Liver (tissue), 9 donors: ENCODE results near the gene NOX4. TPM values are rescaled to one million over a fixed set of nuclear protein-coding genes. Genes with fewer than 3 reads are reported as not detected.

ENCODE experiments used
- DNase-seq: peaks from one replicate; pipeline ENCODE4 v3.0.0-alpha.2; 2017; ENCODE audit warnings: low spot score
- H3K27ac ChIP-seq, 2 donors: one replicate each; pipeline ENCODE4 v1.7.0; 2013; ENCODE audit warnings: inconsistent platforms in 2 of 2, low read length in 2 of 2, control low read depth in 1 of 2, low read depth in 1 of 2, mild to moderate bottlenecking in 1 of 2
- H3K27me3 ChIP-seq, 4 donors: one replicate each; pipeline versions ENCODE4 v1.6.1 to v1.7.0; 2013; ENCODE audit warnings: low read length in 3 of 4, inconsistent platforms in 1 of 4, mild to moderate bottlenecking in 1 of 4, moderate library complexity in 1 of 4; ENCODE audit not compliant: control insufficient read depth in 4 of 4, insufficient read depth in 4 of 4
- H3K36me3 ChIP-seq, 4 donors: one replicate each; pipeline versions ENCODE4 v1.6.1 to v1.7.0; 2013; ENCODE audit warnings: low read length in 3 of 4, mild to moderate bottlenecking in 3 of 4, low read depth in 1 of 4, moderate library complexity in 1 of 4; ENCODE audit not compliant: control insufficient read depth in 4 of 4, insufficient read depth in 3 of 4
- H3K4me1 ChIP-seq, 4 donors: one replicate each; pipeline versions ENCODE4 v1.6.1 to v1.7.0; 2013; ENCODE audit warnings: low read length in 3 of 4, mild to moderate bottlenecking in 3 of 4, moderate library complexity in 1 of 4; ENCODE audit not compliant: control insufficient read depth in 4 of 4, insufficient read depth in 4 of 4
- H3K4me3 ChIP-seq, 3 donors: one replicate each; pipeline versions ENCODE4 v1.6.1 to v1.7.0; 2013; ENCODE audit warnings: low read length in 3 of 3, control low read depth in 1 of 3, low read depth in 1 of 3, mild to moderate bottlenecking in 1 of 3
- H3K9ac ChIP-seq, 2 donors: one replicate each; pipeline ENCODE4 v1.7.0; 2013; ENCODE audit warnings: low read length in 2 of 2, mild to moderate bottlenecking in 2 of 2, moderate library complexity in 2 of 2, control low read depth in 1 of 2, low read depth in 1 of 2
- H3K9me3 ChIP-seq, 4 donors: one replicate each; pipeline versions ENCODE4 v1.6.1 to v1.7.0; 2013; ENCODE audit warnings: low read length in 3 of 4; ENCODE audit not compliant: control insufficient read depth in 4 of 4
- EGR1 ChIP-seq, 2 donors: IDR thresholded peaks; 2 replicates each; pipeline ENCODE4 v1.6.1; 2016 to 2018; ENCODE audit warnings: antibody characterized with exemption in 2 of 2, low read depth in 2 of 2
- FOXA1 ChIP-seq: IDR thresholded peaks from 2 replicates; pipeline ENCODE4 v1.6.1; 2016; ENCODE audit warnings: antibody characterized with exemption
- FOXA2 ChIP-seq: IDR thresholded peaks from 2 replicates; pipeline ENCODE4 v1.6.1; 2016; ENCODE audit warnings: antibody characterized with exemption
- GABPA ChIP-seq, 2 donors: IDR thresholded peaks in 1 of 2; conservative IDR thresholded peaks in 1 of 2; 2 replicates each; pipeline ENCODE4 v1.6.1; 2016; ENCODE audit warnings: antibody characterized with exemption in 2 of 2, mild to moderate bottlenecking in 1 of 2, moderate library complexity in 1 of 2
- HNF4A ChIP-seq, 2 donors: conservative IDR thresholded peaks; 2 replicates each; pipeline ENCODE4 v1.6.1; 2016; ENCODE audit warnings: antibody characterized with exemption in 2 of 2, mild to moderate bottlenecking in 2 of 2
- HNF4G ChIP-seq: IDR thresholded peaks from 2 replicates; pipeline ENCODE4 v1.6.1; 2016; ENCODE audit warnings: antibody characterized with exemption
- JUND ChIP-seq, 2 donors: IDR thresholded peaks; 2 replicates each; pipeline ENCODE4 v1.6.1; 2016; ENCODE audit warnings: antibody characterized with exemption in 2 of 2
- RAD21 ChIP-seq, 2 donors: IDR thresholded peaks; 2 replicates each; pipeline ENCODE4 v1.6.1; 2016; ENCODE audit warnings: antibody characterized with exemption in 2 of 2, mild to moderate bottlenecking in 2 of 2
- RXRA ChIP-seq, 2 donors: IDR thresholded peaks; 2 replicates each; pipeline ENCODE4 v1.6.1; 2017 to 2018; ENCODE audit warnings: antibody characterized with exemption in 2 of 2, mild to moderate bottlenecking in 1 of 2
- SP1 ChIP-seq: IDR thresholded peaks from 2 replicates; pipeline ENCODE4 v1.6.1; 2018; ENCODE audit warnings: antibody characterized with exemption, mild to moderate bottlenecking
- TAF1 ChIP-seq: conservative IDR thresholded peaks from 2 replicates; pipeline ENCODE4 v1.6.1; 2016; ENCODE audit warnings: antibody characterized with exemption, mild to moderate bottlenecking
- YY1 ChIP-seq: IDR thresholded peaks from 2 replicates; pipeline ENCODE4 v1.6.1; 2016; ENCODE audit warnings: antibody characterized with exemption, mild to moderate bottlenecking
- WGBS: extraction: QIAGEN DNeasy Blood & Tissue Kit; methylation state at CpG from one replicate; pipeline ENCODE4 v1.1.7; 2013; 5-methylcytosine and 5-hydroxymethylcytosine counted together
- polyA plus RNA-seq, 2 donors: library from polyadenylated mRNA; stranded (reverse) in 1 of 2; unstranded in 1 of 2; fragments of 200-250 nt in 1 of 2; fragments of >200 nt in 1 of 2; fragmentation: Nextera tagmentation in 1 of 2; extraction: Ambion mirVana in 1 of 2; gene quantifications; one replicate each; pipeline versions ENCODE4 v1.2.1 to v1.2.3, GENCODE V29; 2013 to 2015
- total RNA-seq, 2 donors: library from RNA; depleted of rRNA; stranded (reverse); fragments of >200 nt; gene quantifications; one replicate each; pipeline ENCODE4 v1.2.3, GENCODE V29; 2014
- TF ChIP-seq, protein P1 (sequence below): fragments of 150-350 bp; IDR thresholded peaks from 2 replicates; pipeline ENCODE4 v1.5.1; 2017; ENCODE audit warnings: improper control_type of control experiment, low read depth, low read length; ENCODE audit not compliant: missing input control
- TF ChIP-seq, protein P2 (sequence below): IDR thresholded peaks from 2 replicates; pipeline ENCODE4 v1.6.1; 2016; ENCODE audit warnings: antibody characterized with exemption
- TF ChIP-seq, protein P3 (sequence below): IDR thresholded peaks from 2 replicates; pipeline ENCODE4 v1.6.1; 2016; ENCODE audit warnings: antibody characterized with exemption, mild to moderate bottlenecking
- TF ChIP-seq, protein P4 (sequence below): IDR thresholded peaks from 2 replicates; pipeline ENCODE4 v1.6.1; 2016; ENCODE audit warnings: antibody characterized with exemption
- TF ChIP-seq, protein P5 (sequence below): IDR thresholded peaks from 2 replicates; pipeline ENCODE4 v1.6.1; 2016; ENCODE audit warnings: antibody characterized with exemption
- donor health status: healthy.
- donor health status: healthy.
- donor health status: healthy.
- donor health status: healthy.
- donor health status: healthy.

NOX4 gene
- total and polyA plus RNA-seq, 4 donors, result 0.07 to 0.29 (median 0.19) TPM; not detected in 1

DNA sequence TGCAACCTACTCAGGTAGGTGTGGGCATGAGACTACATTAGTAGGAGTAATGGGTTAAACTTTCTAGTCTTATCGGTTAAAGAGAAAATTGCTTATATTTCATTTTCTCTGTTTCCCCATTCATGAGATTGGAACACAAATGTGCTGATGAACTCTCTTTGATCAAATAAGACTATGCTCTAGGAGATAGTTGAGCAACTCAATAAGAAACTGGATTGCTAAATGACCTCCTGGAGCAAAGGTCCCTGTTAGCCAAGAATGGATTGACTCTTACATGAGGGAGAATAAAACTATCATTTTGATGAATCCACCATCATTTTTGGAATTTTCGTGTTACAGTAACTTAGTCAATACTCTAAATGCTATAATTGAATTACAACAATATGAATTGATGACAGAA is 11.1 kb upstream of the NOX4 start:
- no peaks in the 10 kb centered on the region for H3K27me3 ChIP-seq
- no peaks in the 10 kb centered on the region for H3K9me3 ChIP-seq
- H3K4me1 ChIP-seq, result no peaks in the 10 kb centered on the region
- no peak for TF ChIP-seq JUND (IDR thresholded peaks at IDR 0.05)
- no peak for TF ChIP-seq FOXA2
- TF ChIP-seq, protein P1, sequence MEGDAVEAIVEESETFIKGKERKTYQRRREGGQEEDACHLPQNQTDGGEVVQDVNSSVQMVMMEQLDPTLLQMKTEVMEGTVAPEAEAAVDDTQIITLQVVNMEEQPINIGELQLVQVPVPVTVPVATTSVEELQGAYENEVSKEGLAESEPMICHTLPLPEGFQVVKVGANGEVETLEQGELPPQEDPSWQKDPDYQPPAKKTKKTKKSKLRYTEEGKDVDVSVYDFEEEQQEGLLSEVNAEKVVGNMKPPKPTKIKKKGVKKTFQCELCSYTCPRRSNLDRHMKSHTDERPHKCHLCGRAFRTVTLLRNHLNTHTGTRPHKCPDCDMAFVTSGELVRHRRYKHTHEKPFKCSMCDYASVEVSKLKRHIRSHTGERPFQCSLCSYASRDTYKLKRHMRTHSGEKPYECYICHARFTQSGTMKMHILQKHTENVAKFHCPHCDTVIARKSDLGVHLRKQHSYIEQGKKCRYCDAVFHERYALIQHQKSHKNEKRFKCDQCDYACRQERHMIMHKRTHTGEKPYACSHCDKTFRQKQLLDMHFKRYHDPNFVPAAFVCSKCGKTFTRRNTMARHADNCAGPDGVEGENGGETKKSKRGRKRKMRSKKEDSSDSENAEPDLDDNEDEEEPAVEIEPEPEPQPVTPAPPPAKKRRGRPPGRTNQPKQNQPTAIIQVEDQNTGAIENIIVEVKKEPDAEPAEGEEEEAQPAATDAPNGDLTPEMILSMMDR, result no peak
- TF ChIP-seq EGR1 (IDR thresholded peaks at IDR 0.05; ENCODE audit: low read depth in 2 of 2), result no peak
- TF ChIP-seq, protein P2, sequence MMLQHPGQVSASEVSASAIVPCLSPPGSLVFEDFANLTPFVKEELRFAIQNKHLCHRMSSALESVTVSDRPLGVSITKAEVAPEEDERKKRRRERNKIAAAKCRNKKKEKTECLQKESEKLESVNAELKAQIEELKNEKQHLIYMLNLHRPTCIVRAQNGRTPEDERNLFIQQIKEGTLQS, result no peak
- TF ChIP-seq RXRA (IDR thresholded peaks at IDR 0.05), result no peak
- no peak for DNase-seq
- 72% methylated on average over 2 of the region's 2 CpGs for WGBS
- H3K4me3 ChIP-seq, result no peak overlapping the region
- H3K9ac ChIP-seq, result no peak overlapping the region
- H3K36me3 ChIP-seq, result no peaks in the 10 kb centered on the region
- no peak overlapping the region for H3K27ac ChIP-seq

GRCh38 chr11:89500336-89500735 is 9.2 kb upstream of the NOX4 start:
- Histone ChIP-seq H3K9me3 (no peaks in the 10 kb centered on the region), H3K27me3 (no peaks in the 10 kb centered on the region), H3K4me3 (no peak overlapping the region), H3K4me1 (no peaks in the 10 kb centered on the region), H3K27ac (no peak overlapping the region), H3K9ac (no peak overlapping the region), H3K36me3 (no peaks in the 10 kb centered on the region)
- TF ChIP-seq YY1 (no peak), TAF1 (no peak), RAD21 (IDR thresholded peaks at IDR 0.05) (no peak), SP1 (no peak), HNF4A (conservative IDR thresholded peaks at IDR 0.05) (no peak), HNF4G (no peak), FOXA1 (no peak), FOXA2 (no peak), RXRA (IDR thresholded peaks at IDR 0.05) (no peak), GABPA (IDR thresholded peaks at IDR 0.05 in 1 of 2, conservative IDR thresholded peaks at IDR 0.05 in 1 of 2) (no peak), JUND (IDR thresholded peaks at IDR 0.05) (no peak)
- TF ChIP-seq, protein P3, sequence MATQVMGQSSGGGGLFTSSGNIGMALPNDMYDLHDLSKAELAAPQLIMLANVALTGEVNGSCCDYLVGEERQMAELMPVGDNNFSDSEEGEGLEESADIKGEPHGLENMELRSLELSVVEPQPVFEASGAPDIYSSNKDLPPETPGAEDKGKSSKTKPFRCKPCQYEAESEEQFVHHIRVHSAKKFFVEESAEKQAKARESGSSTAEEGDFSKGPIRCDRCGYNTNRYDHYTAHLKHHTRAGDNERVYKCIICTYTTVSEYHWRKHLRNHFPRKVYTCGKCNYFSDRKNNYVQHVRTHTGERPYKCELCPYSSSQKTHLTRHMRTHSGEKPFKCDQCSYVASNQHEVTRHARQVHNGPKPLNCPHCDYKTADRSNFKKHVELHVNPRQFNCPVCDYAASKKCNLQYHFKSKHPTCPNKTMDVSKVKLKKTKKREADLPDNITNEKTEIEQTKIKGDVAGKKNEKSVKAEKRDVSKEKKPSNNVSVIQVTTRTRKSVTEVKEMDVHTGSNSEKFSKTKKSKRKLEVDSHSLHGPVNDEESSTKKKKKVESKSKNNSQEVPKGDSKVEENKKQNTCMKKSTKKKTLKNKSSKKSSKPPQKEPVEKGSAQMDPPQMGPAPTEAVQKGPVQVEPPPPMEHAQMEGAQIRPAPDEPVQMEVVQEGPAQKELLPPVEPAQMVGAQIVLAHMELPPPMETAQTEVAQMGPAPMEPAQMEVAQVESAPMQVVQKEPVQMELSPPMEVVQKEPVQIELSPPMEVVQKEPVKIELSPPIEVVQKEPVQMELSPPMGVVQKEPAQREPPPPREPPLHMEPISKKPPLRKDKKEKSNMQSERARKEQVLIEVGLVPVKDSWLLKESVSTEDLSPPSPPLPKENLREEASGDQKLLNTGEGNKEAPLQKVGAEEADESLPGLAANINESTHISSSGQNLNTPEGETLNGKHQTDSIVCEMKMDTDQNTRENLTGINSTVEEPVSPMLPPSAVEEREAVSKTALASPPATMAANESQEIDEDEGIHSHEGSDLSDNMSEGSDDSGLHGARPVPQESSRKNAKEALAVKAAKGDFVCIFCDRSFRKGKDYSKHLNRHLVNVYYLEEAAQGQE, result no peak
- TF ChIP-seq, protein P4, sequence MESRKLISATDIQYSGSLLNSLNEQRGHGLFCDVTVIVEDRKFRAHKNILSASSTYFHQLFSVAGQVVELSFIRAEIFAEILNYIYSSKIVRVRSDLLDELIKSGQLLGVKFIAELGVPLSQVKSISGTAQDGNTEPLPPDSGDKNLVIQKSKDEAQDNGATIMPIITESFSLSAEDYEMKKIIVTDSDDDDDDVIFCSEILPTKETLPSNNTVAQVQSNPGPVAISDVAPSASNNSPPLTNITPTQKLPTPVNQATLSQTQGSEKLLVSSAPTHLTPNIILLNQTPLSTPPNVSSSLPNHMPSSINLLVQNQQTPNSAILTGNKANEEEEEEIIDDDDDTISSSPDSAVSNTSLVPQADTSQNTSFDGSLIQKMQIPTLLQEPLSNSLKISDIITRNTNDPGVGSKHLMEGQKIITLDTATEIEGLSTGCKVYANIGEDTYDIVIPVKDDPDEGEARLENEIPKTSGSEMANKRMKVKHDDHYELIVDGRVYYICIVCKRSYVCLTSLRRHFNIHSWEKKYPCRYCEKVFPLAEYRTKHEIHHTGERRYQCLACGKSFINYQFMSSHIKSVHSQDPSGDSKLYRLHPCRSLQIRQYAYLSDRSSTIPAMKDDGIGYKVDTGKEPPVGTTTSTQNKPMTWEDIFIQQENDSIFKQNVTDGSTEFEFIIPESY, result no peak
- TF ChIP-seq, protein P5, sequence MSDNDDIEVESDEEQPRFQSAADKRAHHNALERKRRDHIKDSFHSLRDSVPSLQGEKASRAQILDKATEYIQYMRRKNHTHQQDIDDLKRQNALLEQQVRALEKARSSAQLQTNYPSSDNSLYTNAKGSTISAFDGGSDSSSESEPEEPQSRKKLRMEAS, result no peak
- TF ChIP-seq, protein P1, result no peak
- DNase-seq, result no peak
